Thyroid gland (tissue), 4 donors: Measurements from ENCODE around the gene ANKRD65. TPM values are rescaled to one million over a fixed set of nuclear protein-coding genes. Genes with fewer than 3 reads are reported as not detected.
"Not testable (repeated sequence)": the region's sequence is repeated elsewhere in the genome, so short reads cannot be mapped to it uniquely, and the experiment has no call there.

Experiments used
- DNase-seq, 2 donors: peaks; one replicate each; pipeline ENCODE4 v3.0.0-alpha.2; 2019
- H3K27ac ChIP-seq, 3 donors: fragments of 200-600 bp; sonication (generic); 1 replicate in 2 of 3; 2 replicates in 1 of 3; pipeline ENCODE4 v1.5.1; 2016 to 2019; ENCODE audit warnings: mild to moderate bottlenecking in 1 of 3, moderate library complexity in 1 of 3
- H3K27me3 ChIP-seq: fragments of 200-600 bp; sonication (generic); one replicate; pipeline ENCODE4 v1.5.1; 2019
- H3K36me3 ChIP-seq, 2 donors: fragments of 200-600 bp; sonication (generic); one replicate each; pipeline ENCODE4 v1.5.1; 2016 to 2019
- H3K4me1 ChIP-seq, 2 donors: fragments of 200-600 bp; sonication (generic); one replicate each; pipeline ENCODE4 v1.5.1; 2017 to 2019
- H3K4me3 ChIP-seq, 3 donors: fragments of 200-600 bp; sonication (generic); replicated peaks in 1 of 3; 1 replicate in 2 of 3; 2 replicates in 1 of 3; pipeline ENCODE4 v1.5.1; 2016; ENCODE audit warnings: mild to moderate bottlenecking in 1 of 3
- H3K9me3 ChIP-seq: fragments of 200-600 bp; sonication (generic); one replicate; pipeline ENCODE4 v1.5.1; 2017
- POLR2A ChIP-seq, 2 donors: fragments of 450-650 bp; IDR thresholded peaks; one replicate each; pipeline ENCODE4 v1.6.1; 2017; ENCODE audit warnings: antibody characterized with exemption in 2 of 2, mild to moderate bottlenecking in 2 of 2, moderate library complexity in 1 of 2
- WGBS, 2 donors: methylation state at CpG; one replicate each; pipeline ENCODE4 v1.1.5; 2017; 5-methylcytosine and 5-hydroxymethylcytosine counted together
- intact Hi-C: fragments of 100-400 bp; cut with DNase I; formaldehyde crosslinking; loops from one replicate; pipeline ENCODE4 v1.15.1; 2023
- total RNA-seq, 4 donors: library from RNA; depleted of rRNA; stranded (reverse); fragments of >200 nt; gene quantifications; one replicate each; pipeline ENCODE4 v1.2.3, GENCODE V29; 2016
- TF ChIP-seq, protein P1 (sequence below), 6 experiments: fragments of 200-600 bp in 3 of 6; fragments of 450-650 bp in 3 of 6; sonication (generic) in 3 of 6; IDR thresholded peaks; one replicate each; pipeline ENCODE4 v1.5.1; 2016 to 2019; ENCODE audit warnings: antibody characterized with exemption in 6 of 6, mild to moderate bottlenecking in 2 of 6, inconsistent platforms in 1 of 6, moderate library complexity in 1 of 6

The ANKRD65 gene
- total RNA-seq, 4 donors from 2014 or later, result 2.0 to 3.2 (median 2.4) TPM

DNA sequence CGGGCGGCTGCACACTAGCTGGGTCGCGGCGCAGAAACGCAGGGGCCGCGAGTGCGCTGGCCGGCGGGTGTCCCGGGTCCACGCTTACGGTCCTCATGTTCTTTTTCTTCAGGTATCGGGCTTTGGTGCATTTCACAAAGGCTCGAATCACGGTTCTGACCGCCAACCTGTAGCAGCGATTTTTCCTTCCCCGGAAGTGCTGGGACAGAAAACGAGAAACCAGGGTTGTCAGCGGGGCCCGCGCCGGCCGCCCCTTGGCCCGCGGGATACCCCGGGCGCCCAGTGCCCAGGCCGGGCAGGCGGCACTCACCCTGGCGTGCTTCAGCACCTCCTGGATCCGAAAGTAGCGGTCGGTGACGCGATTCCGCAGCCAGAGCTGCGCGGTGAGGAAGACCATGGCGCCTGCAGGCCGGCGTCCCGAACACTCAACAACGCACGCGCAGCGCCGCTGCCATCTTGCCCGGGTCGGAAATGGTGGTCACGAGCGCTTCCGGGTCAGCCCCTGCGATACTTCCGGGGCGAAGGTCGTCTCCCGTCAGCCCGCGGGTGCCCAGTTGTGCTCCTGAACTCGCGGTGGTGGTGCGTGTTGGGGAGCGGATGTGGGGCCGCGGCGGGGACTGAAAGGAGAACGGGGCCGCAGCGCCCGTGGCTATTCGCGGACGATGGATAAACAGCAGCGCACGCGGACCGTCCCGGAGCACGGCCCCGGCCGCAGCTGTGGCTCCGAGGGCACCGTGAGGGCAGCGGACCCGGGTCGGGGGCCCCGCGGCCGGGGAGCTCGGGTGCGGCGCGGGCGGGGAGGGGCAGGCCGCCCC is 14.0 kb downstream of the ANKRD65 start, which contains the start of gene MRPL20:
MRPL20 (minus strand) TSS at position 473 of the 815 bp plus-strand sequence; CDS start at position 397, 76 bp downstream.
- peak; percentile 94 to 95 for DNase-seq
- 0 to 2% methylated on average over 20 to 32 of the region's 98 CpGs for WGBS, 2 donors
- no peaks in the 10 kb centered on the region for H3K27me3 ChIP-seq
- TF ChIP-seq, protein P1, sequence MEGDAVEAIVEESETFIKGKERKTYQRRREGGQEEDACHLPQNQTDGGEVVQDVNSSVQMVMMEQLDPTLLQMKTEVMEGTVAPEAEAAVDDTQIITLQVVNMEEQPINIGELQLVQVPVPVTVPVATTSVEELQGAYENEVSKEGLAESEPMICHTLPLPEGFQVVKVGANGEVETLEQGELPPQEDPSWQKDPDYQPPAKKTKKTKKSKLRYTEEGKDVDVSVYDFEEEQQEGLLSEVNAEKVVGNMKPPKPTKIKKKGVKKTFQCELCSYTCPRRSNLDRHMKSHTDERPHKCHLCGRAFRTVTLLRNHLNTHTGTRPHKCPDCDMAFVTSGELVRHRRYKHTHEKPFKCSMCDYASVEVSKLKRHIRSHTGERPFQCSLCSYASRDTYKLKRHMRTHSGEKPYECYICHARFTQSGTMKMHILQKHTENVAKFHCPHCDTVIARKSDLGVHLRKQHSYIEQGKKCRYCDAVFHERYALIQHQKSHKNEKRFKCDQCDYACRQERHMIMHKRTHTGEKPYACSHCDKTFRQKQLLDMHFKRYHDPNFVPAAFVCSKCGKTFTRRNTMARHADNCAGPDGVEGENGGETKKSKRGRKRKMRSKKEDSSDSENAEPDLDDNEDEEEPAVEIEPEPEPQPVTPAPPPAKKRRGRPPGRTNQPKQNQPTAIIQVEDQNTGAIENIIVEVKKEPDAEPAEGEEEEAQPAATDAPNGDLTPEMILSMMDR (IDR thresholded peaks at IDR 0.05), result peak in 1 of 6 experiments; percentile 3
- peak in 1 of 2 donors; percentile 84 for TF ChIP-seq POLR2A (IDR thresholded peaks at IDR 0.05)
- H3K9me3 ChIP-seq, result no peaks in the 10 kb centered on the region
- H3K4me3 ChIP-seq, result peak within 1 kb of the TSS; percentile 92 to 98 (median 96)
- peaks cover 22 to 29% of the 10 kb centered on the region in 2 donors for H3K4me1 ChIP-seq
- H3K36me3 ChIP-seq, result peaks cover 14 to 23% of the 10 kb centered on the region in 2 donors
- intact Hi-C loops, result loop anchor here (5.0 kb wide), 1 partner anchor 35 kb away; no protein-coding TSS in a partner anchor
- peak within 1 kb of the TSS; percentile 68 to 75 (median 75) for H3K27ac ChIP-seq

- no peaks in the 10 kb centered on the region for H3K9me3 ChIP-seq
- 47 to 51% methylated on average over 37 to 41 of the region's 43 CpGs for WGBS, 2 donors
- no peak for DNase-seq
- no peak for TF ChIP-seq POLR2A (IDR thresholded peaks at IDR 0.05)
- TF ChIP-seq, protein P1 (IDR thresholded peaks at IDR 0.05), result no peak
- H3K27ac ChIP-seq, result peak overlapping the region in 2 of 3 donors; percentile 75
- peak overlapping the region; percentile 92 to 98 (median 96) for H3K4me3 ChIP-seq
- no peaks in the 10 kb centered on the region for H3K27me3 ChIP-seq
- intact Hi-C loops, result loop anchor here (5.0 kb wide), 1 partner anchor 36 kb away; no protein-coding TSS in a partner anchor
- peaks cover 22 to 29% of the 10 kb centered on the region in 2 donors for H3K4me1 ChIP-seq
- H3K36me3 ChIP-seq, result peaks cover 15 to 30% of the 10 kb centered on the region in 2 donors
Measured at GRCh38 chr1:1406101-1406820, 14.8 kb downstream of the ANKRD65 start.

GRCh38 chr1:1403653-1404052 is 17.4 kb downstream of the ANKRD65 start:
- intact Hi-C loops, result no loop called here
- Histone ChIP-seq H3K9me3 (no peaks in the 10 kb centered on the region), H3K36me3 (peaks cover 15 to 34% of the 10 kb centered on the region in 2 donors), H3K4me3 (no peak overlapping the region), H3K27ac (no peak overlapping the region), H3K27me3 (no peaks in the 10 kb centered on the region), H3K4me1 (peaks cover 27 to 30% of the 10 kb centered on the region in 2 donors)
- WGBS, 2 donors, result 89 to 90% methylated on average over 7 of the region's 7 CpGs
- DNase-seq, result no peak
- no peak for TF ChIP-seq POLR2A (IDR thresholded peaks at IDR 0.05)
- TF ChIP-seq, protein P1 (IDR thresholded peaks at IDR 0.05), result no peak

- 91 to 95% methylated on average over 9 of the region's 9 CpGs for WGBS, 2 donors
- DNase-seq, H3K27ac ChIP-seq, H3K4me3 ChIP-seq, H3K9me3 ChIP-seq, intact Hi-C loops, H3K27me3 ChIP-seq: not testable (repeated sequence)
- H3K36me3 ChIP-seq, result peaks cover 16 to 34% of the 10 kb centered on the region in 2 donors
- H3K4me1 ChIP-seq, result peaks cover 26 to 29% of the 10 kb centered on the region in 2 donors
Measured at GRCh38 chr1:1402901-1403392, 18.1 kb downstream of the ANKRD65 start.
